ENCODE results near the gene NOM1.

DNA sequence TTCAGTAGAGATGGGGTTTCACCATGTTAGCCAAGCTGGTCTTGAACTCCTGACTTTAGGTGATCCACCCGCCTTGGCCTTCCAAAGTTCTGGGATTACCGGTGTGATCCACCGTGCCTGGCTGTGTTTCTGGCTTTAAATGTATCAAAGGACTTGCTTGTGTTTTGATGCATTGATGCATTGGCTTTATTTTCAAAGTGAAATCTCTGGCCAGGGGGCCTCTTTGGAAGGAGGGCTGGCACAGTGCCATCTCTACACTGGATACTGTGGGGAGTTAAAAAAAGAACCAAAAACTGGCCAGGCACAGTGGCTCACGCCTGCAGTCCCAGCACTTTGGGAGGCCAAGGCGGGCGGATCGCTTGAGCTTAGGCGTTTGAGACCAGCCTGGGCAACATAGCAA is 44.9 kb downstream of the NOM1 start:
- TF ChIP-seq CTCF (IDR thresholded peaks at IDR 0.05), result no peak
- TF ChIP-seq POLR2A (IDR thresholded peaks at IDR 0.05), result no peak

All from uterus (tissue), 2 donors.